GM12878 (cell line): ENCODE data around the gene GAB3.

ENCODE experiments used
- CEBPZ ChIP-seq: fragments of 150-350 bp; IDR thresholded peaks from 2 replicates; pipeline ENCODE4 v1.6.1; 2016; ENCODE audit warnings: low read depth, low read length
- CTCF ChIP-seq, 3 experiments: IDR thresholded peaks in 2 of 3; conservative IDR thresholded peaks in 1 of 3; 2 replicates each; pipeline ENCODE4 v1.5.1; 2011; ENCODE audit warnings: low read depth in 3 of 3, low read length in 3 of 3, mild to moderate bottlenecking in 3 of 3, control low read depth in 2 of 3, moderate library complexity in 2 of 3, inconsistent platforms in 1 of 3, mixed read lengths in 1 of 3; ENCODE audit not compliant: control insufficient read depth in 2 of 3, insufficient read depth in 1 of 3; ENCODE audit errors: extremely low read depth in 1 of 3
- EED ChIP-seq: sonication (generic); IDR thresholded peaks from 2 replicates; pipeline ENCODE4 v1.6.1; 2016; ENCODE audit warnings: antibody characterized with exemption, low read depth
- GABPA ChIP-seq: IDR thresholded peaks from 2 replicates; pipeline ENCODE4 v1.6.1; 2014; ENCODE audit warnings: antibody characterized with exemption, low read depth, mild to moderate bottlenecking, inconsistent platforms
- POLR2A ChIP-seq: IDR thresholded peaks from 2 replicates; pipeline ENCODE4 v1.6.1; 2011; ENCODE audit warnings: low read depth, mild to moderate bottlenecking, low read length
- REST ChIP-seq: IDR thresholded peaks from 2 replicates; pipeline ENCODE4 v1.6.1; 2012; ENCODE audit warnings: mild to moderate bottlenecking, low read depth, low read length
- SMC3 ChIP-seq: IDR thresholded peaks from 2 replicates; pipeline ENCODE4 v1.6.1; 2011; ENCODE audit warnings: low read length, improper control_type of control experiment, borderline replicate concordance
- SP1 ChIP-seq: IDR thresholded peaks from one replicate; pipeline ENCODE4 v1.6.1; 2011; ENCODE audit warnings: low read depth, low read length
- STAT3 ChIP-seq: IDR thresholded peaks from 2 replicates; pipeline ENCODE4 v1.6.1; 2011; ENCODE audit warnings: low read depth, low read length, improper control_type of control experiment
- ZNF24 ChIP-seq: fragments of 450-650 bp; IDR thresholded peaks from 2 replicates; pipeline ENCODE4 v1.6.1; 2017; ENCODE audit warnings: antibody characterized with exemption, mild to moderate bottlenecking

GRCh38 chrX:154735695-154736393 is 15.0 kb downstream of the GAB3 start:
- TF ChIP-seq ZNF24 (no peak), EED (no peak), REST (no peak), STAT3 (no peak), SP1 (no peak), CTCF (IDR thresholded peaks at IDR 0.05 in 2 of 3, conservative IDR thresholded peaks at IDR 0.05 in 1 of 3; ENCODE audit: control insufficient read depth in 2 of 3, extremely low read depth in 1 of 3, insufficient read depth in 1 of 3, low read depth in 3 of 3, low read length in 3 of 3) (no peak), CEBPZ (no peak), SMC3 (no peak), GABPA (no peak), POLR2A (no peak)
